Endothelial cell of umbilical vein (primary cell): Measurements from ENCODE around the gene NCKAP5.

Experiments
- CTCF ChIP-seq, 2 donors: IDR thresholded peaks; 1 replicate in 1 of 2; 2 replicates in 1 of 2; pipeline ENCODE4 v1.5.1; 2011; ENCODE audit warnings: low read length in 2 of 2, mild to moderate bottlenecking in 2 of 2, moderate library complexity in 2 of 2, control low read depth in 1 of 2, inconsistent platforms in 1 of 2, low read depth in 1 of 2; ENCODE audit not compliant: insufficient read depth in 1 of 2; ENCODE audit errors: extremely low read depth in 1 of 2
- EZH2 ChIP-seq: IDR thresholded peaks from 2 replicates; pipeline ENCODE4 v1.6.1; 2012; ENCODE audit warnings: borderline replicate concordance, low read depth, mild to moderate bottlenecking, moderate library complexity, low read length, inconsistent platforms; ENCODE audit not compliant: severe bottlenecking
- FOS ChIP-seq: IDR thresholded peaks from 2 replicates; pipeline ENCODE4 v1.6.1; 2011; ENCODE audit warnings: mild to moderate bottlenecking, low read length, moderate library complexity, borderline replicate concordance; ENCODE audit not compliant: insufficient read depth
- GATA2 ChIP-seq: IDR thresholded peaks from 2 replicates; pipeline ENCODE4 v1.7.0; 2011; ENCODE audit warnings: low read depth, mild to moderate bottlenecking, moderate library complexity, mixed read lengths, low read length; ENCODE audit not compliant: insufficient read length, insufficient read depth
- MAX ChIP-seq: IDR thresholded peaks from 2 replicates; pipeline ENCODE4 v1.6.1; 2011; ENCODE audit not compliant: insufficient read depth, insufficient read length
- MYC ChIP-seq: IDR thresholded peaks from one replicate; pipeline ENCODE4 v1.6.1; 2011; ENCODE audit warnings: mild to moderate bottlenecking, low read depth, low read length
- POLR2A ChIP-seq: IDR thresholded peaks from 2 replicates; pipeline ENCODE4 v1.6.1; 2012; ENCODE audit warnings: low read depth, mild to moderate bottlenecking, control low read depth, low read length
- POLR2AphosphoS5 ChIP-seq: IDR thresholded peaks from 2 replicates; pipeline ENCODE4 v1.6.1; 2012; ENCODE audit warnings: low read depth, mild to moderate bottlenecking, control low read depth, low read length, moderate library complexity; ENCODE audit not compliant: insufficient read depth

- TF ChIP-seq POLR2AphosphoS5 = no peak
- no peak for TF ChIP-seq EZH2
- TF ChIP-seq GATA2 = no peak
- TF ChIP-seq CTCF (IDR thresholded peaks at IDR 0.05; ENCODE audit: extremely low read depth in 1 of 2, insufficient read depth in 1 of 2, low read depth in 1 of 2, low read length in 2 of 2) = no peak
- TF ChIP-seq POLR2A = no peak
- no peak for TF ChIP-seq FOS
- no peak for TF ChIP-seq MAX
- no peak for TF ChIP-seq MYC
Observed at GRCh38 chr2:132734961-132735360, 833.3 kb downstream of the NCKAP5 start.
